Parathyroid adenoma (tissue), 2 donors: ENCODE measurements around the gene FAT2.

ENCODE experiments used
- H2AFZ ChIP-seq: fragments of 300-600 bp; sonication (generic); one replicate; pipeline ENCODE4 v1.7.0; 2017; ENCODE audit warnings: antibody characterized with exemption, mild to moderate bottlenecking
- H3K27ac ChIP-seq: fragments of 300-600 bp; sonication (generic); one replicate; pipeline ENCODE4 v1.7.0; 2017
- H3K27me3 ChIP-seq: fragments of 300-600 bp; sonication (generic); one replicate; pipeline ENCODE4 v1.7.0; 2017; ENCODE audit warnings: low read length; ENCODE audit not compliant: control insufficient read depth, insufficient read depth
- H3K36me3 ChIP-seq: fragments of 300-600 bp; sonication (generic); one replicate; pipeline ENCODE4 v1.7.0; 2017; ENCODE audit warnings: low read length; ENCODE audit not compliant: control insufficient read depth, insufficient read depth
- H3K4me1 ChIP-seq: fragments of 300-600 bp; sonication (generic); one replicate; pipeline ENCODE4 v1.7.0; 2017; ENCODE audit warnings: control low read depth
- H3K4me2 ChIP-seq: fragments of 300-600 bp; sonication (generic); one replicate; pipeline ENCODE4 v1.7.0; 2017; ENCODE audit warnings: low read length
- H3K4me3 ChIP-seq: fragments of 300-600 bp; sonication (generic); one replicate; pipeline ENCODE4 v1.7.0; 2017; ENCODE audit warnings: low read depth, low read length
- H3K79me2 ChIP-seq: fragments of 300-600 bp; sonication (generic); one replicate; pipeline ENCODE4 v1.7.0; 2017; ENCODE audit warnings: control low read depth
- H3K9ac ChIP-seq: fragments of 300-600 bp; sonication (generic); one replicate; pipeline ENCODE4 v1.7.0; 2017; ENCODE audit warnings: mild to moderate bottlenecking
- H3K9me3 ChIP-seq: fragments of 300-600 bp; sonication (generic); one replicate; pipeline ENCODE4 v1.7.0; 2017; ENCODE audit warnings: low read length; ENCODE audit not compliant: control insufficient read depth
- TF ChIP-seq, protein P1 (sequence below): fragments of 300-600 bp; sonication (generic); IDR thresholded peaks from one replicate; pipeline ENCODE4 v1.7.0; 2017; ENCODE audit warnings: antibody characterized with exemption, mild to moderate bottlenecking
- donor health status: primary hyperparathyroidism.

Gene FAT2

DNA sequence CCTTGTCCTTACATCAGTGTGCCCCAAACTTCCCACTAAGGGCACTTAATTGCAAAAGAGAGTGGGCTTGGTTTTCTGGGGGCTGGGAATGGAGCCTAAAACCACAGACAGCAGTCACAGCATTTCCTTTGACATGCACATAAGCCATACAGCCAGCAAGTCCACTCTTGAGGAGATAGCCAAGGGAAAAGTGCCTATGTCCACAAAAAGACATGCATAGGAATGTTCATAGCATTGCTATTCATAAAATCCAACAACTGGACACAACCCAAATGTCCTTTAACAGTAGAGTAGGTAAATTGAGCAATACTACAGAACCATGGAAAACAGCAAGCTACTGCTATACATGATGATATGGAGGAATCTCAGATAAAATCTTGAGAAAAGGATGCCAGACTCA, 11.7 kb upstream of the FAT2 start:
- H2AFZ ChIP-seq: no peak overlapping the region
- H3K4me3 ChIP-seq: no peak overlapping the region
- no peak overlapping the region for H3K4me2 ChIP-seq
- H3K9ac ChIP-seq: no peak overlapping the region
- H3K79me2 ChIP-seq: no peaks in the 10 kb centered on the region
- no peaks in the 10 kb centered on the region for H3K36me3 ChIP-seq
- H3K27me3 ChIP-seq: no peaks in the 10 kb centered on the region
- TF ChIP-seq, protein P1, sequence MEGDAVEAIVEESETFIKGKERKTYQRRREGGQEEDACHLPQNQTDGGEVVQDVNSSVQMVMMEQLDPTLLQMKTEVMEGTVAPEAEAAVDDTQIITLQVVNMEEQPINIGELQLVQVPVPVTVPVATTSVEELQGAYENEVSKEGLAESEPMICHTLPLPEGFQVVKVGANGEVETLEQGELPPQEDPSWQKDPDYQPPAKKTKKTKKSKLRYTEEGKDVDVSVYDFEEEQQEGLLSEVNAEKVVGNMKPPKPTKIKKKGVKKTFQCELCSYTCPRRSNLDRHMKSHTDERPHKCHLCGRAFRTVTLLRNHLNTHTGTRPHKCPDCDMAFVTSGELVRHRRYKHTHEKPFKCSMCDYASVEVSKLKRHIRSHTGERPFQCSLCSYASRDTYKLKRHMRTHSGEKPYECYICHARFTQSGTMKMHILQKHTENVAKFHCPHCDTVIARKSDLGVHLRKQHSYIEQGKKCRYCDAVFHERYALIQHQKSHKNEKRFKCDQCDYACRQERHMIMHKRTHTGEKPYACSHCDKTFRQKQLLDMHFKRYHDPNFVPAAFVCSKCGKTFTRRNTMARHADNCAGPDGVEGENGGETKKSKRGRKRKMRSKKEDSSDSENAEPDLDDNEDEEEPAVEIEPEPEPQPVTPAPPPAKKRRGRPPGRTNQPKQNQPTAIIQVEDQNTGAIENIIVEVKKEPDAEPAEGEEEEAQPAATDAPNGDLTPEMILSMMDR: no peak
- no peak overlapping the region for H3K27ac ChIP-seq
- peaks cover 28% of the 10 kb centered on the region for H3K4me1 ChIP-seq
- H3K9me3 ChIP-seq: no peaks in the 10 kb centered on the region

DNA sequence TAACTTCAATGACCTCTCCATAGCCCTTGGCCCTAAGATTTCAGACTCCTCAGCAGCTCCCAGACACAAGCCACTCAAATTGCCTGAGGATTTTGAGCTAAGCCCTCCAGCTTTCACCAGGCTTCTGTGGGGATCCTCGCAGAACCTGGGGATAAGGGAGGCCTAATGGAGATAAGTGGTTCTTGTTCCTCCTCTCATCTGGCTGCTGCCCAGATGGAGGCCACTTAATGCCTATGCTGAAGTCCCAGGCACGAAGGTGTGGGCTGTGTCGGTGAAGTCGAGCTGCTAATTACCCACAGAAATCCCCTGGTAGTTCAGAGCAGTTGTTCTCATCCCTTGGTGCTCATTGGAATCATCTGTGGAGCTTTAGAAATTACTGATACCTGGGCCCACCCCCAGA, 10.3 kb upstream of the FAT2 start:
- Histone ChIP-seq H3K4me3 (no peak overlapping the region), H3K36me3 (no peaks in the 10 kb centered on the region), H3K27ac (no peak overlapping the region), H3K4me2 (no peak overlapping the region), H3K27me3 (no peaks in the 10 kb centered on the region), H3K79me2 (no peaks in the 10 kb centered on the region), H2AFZ (no peak overlapping the region), H3K4me1 (peaks cover 38% of the 10 kb centered on the region), H3K9me3 (no peaks in the 10 kb centered on the region), H3K9ac (no peak overlapping the region)
- TF ChIP-seq, protein P1: no peak

DNA sequence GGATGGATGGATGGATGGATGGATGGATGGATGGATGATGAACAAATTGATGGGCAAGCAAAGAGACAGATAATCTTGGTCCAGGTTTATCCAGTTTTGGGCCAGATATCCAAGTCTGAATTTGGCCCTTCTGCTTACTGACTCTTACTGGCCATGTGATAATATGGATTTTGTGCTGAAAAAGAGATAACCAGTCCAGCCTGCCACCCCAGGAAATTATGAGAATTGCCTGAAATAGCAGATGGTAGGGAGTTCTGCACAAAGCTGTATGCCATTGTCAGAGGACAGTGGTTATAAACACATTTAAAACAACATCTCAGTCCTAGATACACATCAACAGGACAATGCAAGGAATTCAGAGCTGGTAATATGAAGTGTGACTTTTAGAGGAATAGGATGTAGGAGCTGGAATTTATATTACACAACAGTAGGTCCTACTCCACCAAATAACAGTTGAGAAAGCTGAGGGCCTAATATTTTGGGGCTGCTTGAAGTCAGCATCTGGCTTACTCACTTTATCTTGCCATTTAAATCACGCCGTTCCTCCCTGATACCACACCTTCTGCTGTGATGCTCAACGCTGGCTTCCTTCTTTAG, 9.0 kb upstream of the FAT2 start:
- H3K4me2 ChIP-seq: no peak overlapping the region
- H3K27ac ChIP-seq: no peak overlapping the region
- no peaks in the 10 kb centered on the region for H3K9me3 ChIP-seq
- H3K27me3 ChIP-seq: no peaks in the 10 kb centered on the region
- TF ChIP-seq, protein P1: no peak
- peaks cover 43% of the 10 kb centered on the region for H3K4me1 ChIP-seq
- H2AFZ ChIP-seq: no peak overlapping the region
- H3K79me2 ChIP-seq: no peaks in the 10 kb centered on the region
- H3K9ac ChIP-seq: no peak overlapping the region
- no peaks in the 10 kb centered on the region for H3K36me3 ChIP-seq
- H3K4me3 ChIP-seq: no peak overlapping the region

DNA sequence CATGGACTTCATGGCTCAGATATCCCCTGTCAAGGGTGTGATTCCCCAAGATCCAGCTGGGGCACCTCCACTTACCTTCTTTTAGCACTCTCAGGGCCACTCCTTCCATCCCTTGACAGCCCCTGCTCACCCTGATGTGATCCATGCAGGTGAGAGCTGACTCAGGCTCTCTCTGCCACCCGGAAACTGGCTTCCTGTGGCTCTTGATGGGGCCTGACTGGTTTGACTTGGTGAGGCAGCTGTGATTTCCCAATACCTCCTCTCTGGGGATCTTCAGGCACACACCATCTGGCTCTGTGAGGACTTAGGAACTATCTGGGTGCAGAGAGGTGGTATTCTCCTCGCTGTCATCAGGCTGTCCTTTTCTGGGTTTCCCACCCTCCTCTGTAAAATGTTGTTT, 7.9 kb upstream of the FAT2 start:
- Histone ChIP-seq H3K9me3 (no peaks in the 10 kb centered on the region), H3K4me2 (no peak overlapping the region), H3K27me3 (no peaks in the 10 kb centered on the region), H3K36me3 (no peaks in the 10 kb centered on the region), H3K9ac (no peak overlapping the region), H2AFZ (peak overlapping the region; percentile 68), H3K4me3 (no peak overlapping the region), H3K79me2 (no peaks in the 10 kb centered on the region), H3K4me1 (peaks cover 47% of the 10 kb centered on the region), H3K27ac (peak overlapping the region; percentile 61)
- TF ChIP-seq, protein P1: no peak

DNA sequence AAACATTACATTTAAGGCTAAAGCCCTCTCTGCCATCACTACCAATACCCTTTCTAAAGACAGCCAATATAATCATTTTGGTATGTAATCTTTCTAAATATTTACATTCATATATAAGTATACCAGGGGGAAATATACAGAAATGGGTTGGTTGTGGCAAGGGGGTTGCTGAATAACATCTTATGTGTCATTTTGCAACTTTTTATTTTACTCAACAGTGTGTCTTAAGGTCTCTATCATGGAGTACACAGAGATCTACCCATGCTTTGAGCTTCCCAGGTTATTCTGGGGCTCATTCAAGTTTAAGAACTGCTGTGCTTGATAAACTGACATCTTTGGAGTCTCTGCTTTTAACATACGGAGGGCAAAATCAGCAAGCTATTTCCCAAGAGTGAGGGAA, 7.4 kb upstream of the FAT2 start:
- no peaks in the 10 kb centered on the region for H3K9me3 ChIP-seq
- H3K9ac ChIP-seq: no peak overlapping the region
- no peaks in the 10 kb centered on the region for H3K79me2 ChIP-seq
- H3K36me3 ChIP-seq: no peaks in the 10 kb centered on the region
- H3K4me2 ChIP-seq: no peak overlapping the region
- TF ChIP-seq, protein P1: no peak
- no peak overlapping the region for H3K4me3 ChIP-seq
- H3K27me3 ChIP-seq: no peaks in the 10 kb centered on the region
- peaks cover 47% of the 10 kb centered on the region for H3K4me1 ChIP-seq
- H2AFZ ChIP-seq: peak overlapping the region; percentile 68
- peak overlapping the region; percentile 61 for H3K27ac ChIP-seq
